Ramos (cell line): ENCODE results near the gene GPHN.

Experiments
- in situ Hi-C: fragments of 300-500 bp; cut with MboI; formaldehyde crosslinking; loops from one replicate; pipeline ENCODE4 v1.14.3; 2022; ENCODE audit warnings: low sequenced_read_pairs; ENCODE audit not compliant: unreplicated experiment

Gene GPHN

DNA sequence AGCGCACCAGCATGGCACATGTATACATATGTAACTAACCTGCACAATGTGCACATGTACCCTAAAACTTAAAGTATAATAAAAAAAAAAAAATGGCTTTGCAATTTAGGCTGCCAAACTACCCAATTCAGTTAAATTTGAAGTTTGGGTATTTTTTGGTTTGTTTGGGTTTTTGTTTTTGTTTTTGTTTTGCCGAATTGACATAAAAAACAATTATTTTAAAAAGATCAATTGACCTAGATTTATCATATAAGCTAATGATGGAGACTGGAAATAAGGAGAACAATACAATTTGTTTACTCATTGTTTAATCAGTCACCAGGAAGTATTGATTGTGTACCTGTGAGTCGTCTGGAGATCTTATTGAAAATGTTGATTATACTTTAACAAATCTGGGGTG is 619.2 kb downstream of the GPHN start:
- in situ Hi-C loops: no loop called here

DNA sequence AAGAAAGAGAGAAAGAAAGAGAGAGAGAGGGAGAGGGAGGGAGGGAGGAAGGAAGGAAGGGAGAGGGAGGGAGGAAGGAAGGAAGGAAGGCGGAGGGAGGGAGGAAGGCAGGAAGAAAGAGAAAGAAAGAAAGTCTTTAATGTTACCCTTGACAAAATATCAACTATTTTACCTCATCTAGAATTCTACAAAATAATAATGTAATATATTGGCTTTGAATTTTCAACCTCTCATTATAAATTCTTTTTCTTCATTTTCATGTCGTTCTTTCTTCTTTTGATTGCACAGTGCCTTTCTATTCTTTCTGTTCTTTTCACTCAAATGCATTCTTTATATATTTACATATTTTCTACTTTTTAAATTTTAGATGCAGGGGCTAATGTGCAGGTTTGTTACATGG is 621.8 kb downstream of the GPHN start:
- in situ Hi-C loops: no loop called here

DNA sequence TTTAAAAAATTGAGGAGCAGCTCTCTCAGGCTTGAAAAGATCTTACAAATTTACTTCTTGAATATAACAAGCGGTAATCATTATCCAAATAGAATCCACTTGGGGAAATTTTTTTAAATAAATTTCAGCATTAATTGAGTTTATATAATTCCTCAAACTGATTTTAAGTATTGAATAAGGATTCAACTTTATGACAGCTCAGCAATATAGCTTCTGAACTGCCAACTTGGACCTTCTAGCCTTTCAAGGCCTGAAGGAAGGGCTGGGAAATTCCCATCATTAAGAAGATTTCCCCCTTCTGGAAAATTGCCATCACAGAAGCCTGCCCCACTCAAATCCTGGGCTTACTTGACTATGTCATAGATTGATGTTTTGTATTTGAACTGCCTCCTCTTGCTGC is 623.7 kb downstream of the GPHN start:
- in situ Hi-C loops: no loop called here

DNA sequence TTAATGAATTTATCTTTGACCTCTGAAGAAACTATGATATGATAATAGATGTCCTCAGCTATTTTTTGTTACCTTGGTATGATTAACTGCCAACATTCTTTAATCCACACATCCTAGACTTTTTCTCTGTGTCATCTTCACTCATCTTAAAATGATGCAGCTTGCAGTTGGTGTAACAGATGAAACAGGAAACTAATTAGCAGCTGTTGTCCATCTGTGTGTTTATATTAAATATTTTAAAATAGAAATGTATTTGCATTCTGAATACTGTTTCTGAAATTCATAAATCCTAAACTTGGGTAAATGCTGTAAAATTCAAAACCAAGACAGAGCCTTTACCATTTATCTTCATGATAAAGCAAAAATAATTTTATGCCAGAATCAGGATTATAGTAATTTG is 625.2 kb downstream of the GPHN start:
- in situ Hi-C loops: no loop called here

- in situ Hi-C loops: no loop called here
Measured at GRCh38 chr14:67133595-67134441, 625.9 kb downstream of the GPHN start.

- in situ Hi-C loops: no loop called here
Measured at GRCh38 chr14:67137744-67138371, 629.9 kb downstream of the GPHN start.

DNA sequence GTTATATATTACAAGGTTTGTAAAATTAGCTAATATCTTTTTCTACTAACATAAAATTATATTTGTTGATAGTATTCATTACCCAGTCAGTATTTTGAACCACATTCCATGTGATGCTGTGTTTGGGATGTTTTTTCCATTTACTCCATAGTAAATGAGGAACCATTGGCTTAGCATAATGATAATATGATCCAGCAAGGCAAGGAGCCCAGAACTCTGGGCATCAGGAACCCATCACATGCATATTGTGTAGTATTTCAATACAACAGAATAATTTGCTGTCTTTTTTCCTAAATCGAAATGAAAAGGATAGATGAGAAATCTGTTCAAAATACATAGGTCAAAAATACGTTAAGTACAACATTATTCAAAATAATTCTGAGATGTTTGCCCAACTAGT is 632.6 kb downstream of the GPHN start:
- in situ Hi-C loops: no loop called here

- in situ Hi-C loops: no loop called here
Measured at GRCh38 chr14:67141146-67141900, 633.4 kb downstream of the GPHN start.

- in situ Hi-C loops: no loop called here
Measured at GRCh38 chr14:67151082-67151666, 643.2 kb downstream of the GPHN start.

- in situ Hi-C loops: no loop called here
Measured at GRCh38 chr14:67158566-67158965, 650.6 kb downstream of the GPHN start.

- in situ Hi-C loops: loop anchor here (10.0 kb wide), 1 partner anchor 122 kb away; no protein-coding TSS in a partner anchor
Measured at GRCh38 chr14:67162385-67162784, 654.4 kb downstream of the GPHN start.

- in situ Hi-C loops: loop anchor here (10.0 kb wide), 1 partner anchor 118 kb away; no protein-coding TSS in a partner anchor
Measured at GRCh38 chr14:67166450-67166853, 658.5 kb downstream of the GPHN start.

DNA sequence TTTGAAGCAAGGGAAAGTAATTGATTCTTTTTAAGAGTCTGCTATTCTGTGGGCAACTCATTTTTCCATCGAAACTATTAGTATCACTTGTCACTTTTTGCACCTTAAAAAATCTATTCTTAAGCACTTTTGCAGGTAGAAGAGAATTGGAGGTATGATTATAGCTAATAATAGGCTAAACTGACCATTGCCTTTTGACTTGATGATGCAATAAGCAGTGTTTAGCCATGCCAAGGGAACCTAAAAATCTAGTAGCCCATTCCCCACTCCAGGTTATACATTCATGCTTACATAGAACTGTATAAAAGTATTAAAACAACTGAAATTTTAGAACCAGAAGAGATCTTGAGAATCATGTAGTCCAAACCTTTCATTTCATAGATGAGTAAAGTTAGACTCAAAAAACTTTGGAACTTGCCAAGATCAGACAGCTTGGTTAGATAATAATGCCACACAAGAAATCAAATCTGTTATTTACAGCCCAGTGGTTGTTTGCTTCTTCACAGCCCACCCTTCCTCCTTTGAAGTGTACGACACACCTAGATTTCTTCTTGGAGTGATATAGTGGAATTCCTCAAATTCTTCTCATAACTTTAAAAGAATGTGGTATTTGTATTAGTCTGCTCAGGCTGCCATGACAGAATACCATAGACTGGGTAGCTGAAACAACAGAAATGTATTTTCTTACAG is 659.6 kb downstream of the GPHN start:
- in situ Hi-C loops: loop anchor here (10.0 kb wide), 1 partner anchor 117 kb away; no protein-coding TSS in a partner anchor

DNA sequence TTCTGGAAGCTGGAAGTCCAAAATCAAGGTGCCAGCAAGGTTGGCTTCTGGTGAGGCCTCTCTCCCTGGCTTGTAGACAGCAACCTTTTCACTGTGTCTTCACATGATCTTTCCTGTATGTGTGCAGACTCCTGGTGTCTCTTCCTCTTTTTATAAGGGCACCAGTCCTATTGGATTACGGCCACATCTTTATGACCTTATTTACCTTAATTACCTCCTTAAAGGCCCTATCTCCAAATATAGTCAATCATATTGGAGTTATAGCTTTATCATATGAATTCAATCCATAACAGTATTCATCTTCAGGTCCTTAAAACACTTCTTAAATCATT is 660.1 kb downstream of the GPHN start:
- in situ Hi-C loops: loop anchor here (10.0 kb wide), 1 partner anchor 117 kb away; no protein-coding TSS in a partner anchor

DNA sequence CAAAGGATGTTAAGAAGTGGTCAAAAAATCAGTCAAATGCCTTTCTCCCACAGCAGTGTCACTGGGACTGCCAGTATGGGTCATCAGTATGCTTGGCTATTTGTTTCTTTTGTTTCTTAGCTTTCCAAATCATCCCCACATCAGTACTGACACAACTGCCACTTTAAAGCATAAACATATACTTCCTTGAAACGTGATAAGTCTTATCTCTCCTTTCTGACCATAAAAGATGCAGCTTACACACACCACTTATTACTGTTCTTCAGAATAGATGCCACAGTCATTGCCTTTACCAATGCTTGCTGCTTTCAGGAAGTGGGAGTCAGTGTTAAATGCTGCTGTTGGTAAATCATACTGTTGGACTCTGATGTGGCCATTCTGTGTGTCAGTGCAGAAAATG is 662.7 kb downstream of the GPHN start:
- in situ Hi-C loops: no loop called here

- in situ Hi-C loops: no loop called here
Measured at GRCh38 chr14:67172056-67172455, 664.1 kb downstream of the GPHN start.

DNA sequence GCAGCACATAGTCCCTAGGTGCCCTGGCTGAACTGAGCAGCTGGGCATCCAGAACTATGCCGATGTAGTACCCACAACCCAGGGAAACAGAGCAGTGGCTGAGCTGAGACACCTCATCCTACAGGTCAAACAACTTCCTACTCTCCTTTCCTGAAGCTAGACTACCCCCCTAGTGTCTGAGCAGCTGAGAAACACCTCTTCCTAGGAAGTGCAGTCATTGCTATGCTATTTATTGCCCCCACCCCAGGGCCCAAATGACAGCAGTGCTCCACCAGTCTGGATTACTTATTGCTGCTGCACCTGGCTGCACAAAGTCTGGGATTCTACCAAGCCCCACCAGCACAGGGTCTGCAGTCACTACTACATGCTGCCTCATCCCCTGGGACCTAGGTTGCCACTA is 664.6 kb downstream of the GPHN start:
- in situ Hi-C loops: no loop called here

GRCh38 chr14:67173719-67174118 is 665.8 kb downstream of the GPHN start:
- in situ Hi-C loops: no loop called here

DNA sequence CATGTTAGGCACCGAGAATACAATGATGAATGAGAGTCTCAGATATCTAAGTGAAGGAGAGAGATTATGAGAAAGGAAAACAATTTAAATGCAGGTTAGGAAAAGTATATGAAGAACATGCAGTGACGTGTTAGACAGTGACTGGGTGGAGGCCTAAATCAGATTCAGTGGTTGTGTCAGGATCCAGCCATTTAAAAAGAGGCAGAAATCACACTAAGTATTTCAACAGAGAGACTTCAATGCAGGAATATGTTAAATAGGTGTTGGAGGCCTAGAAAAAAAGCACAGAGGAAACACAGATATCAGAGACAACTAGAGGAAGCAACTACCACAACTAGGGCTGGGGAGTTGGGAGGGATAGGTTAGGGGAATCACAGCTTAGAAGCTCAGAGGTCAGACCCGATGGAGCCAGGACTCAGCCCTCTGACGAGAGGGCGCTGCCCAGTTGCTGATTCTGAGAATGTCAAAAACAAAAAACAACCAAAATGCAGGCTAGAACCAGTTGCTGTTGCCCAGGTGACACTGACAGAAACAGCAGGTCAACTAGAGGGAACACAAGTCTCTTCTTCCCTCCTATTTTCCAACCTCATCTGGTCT is 678.3 kb downstream of the GPHN start:
- in situ Hi-C loops: no loop called here
